ENCODE data around the gene RALGDS.
"Not testable (repeated sequence)": the region's sequence is repeated elsewhere in the genome, so short reads cannot be mapped to it uniquely, and the experiment has no call there.

The RALGDS gene

DNA sequence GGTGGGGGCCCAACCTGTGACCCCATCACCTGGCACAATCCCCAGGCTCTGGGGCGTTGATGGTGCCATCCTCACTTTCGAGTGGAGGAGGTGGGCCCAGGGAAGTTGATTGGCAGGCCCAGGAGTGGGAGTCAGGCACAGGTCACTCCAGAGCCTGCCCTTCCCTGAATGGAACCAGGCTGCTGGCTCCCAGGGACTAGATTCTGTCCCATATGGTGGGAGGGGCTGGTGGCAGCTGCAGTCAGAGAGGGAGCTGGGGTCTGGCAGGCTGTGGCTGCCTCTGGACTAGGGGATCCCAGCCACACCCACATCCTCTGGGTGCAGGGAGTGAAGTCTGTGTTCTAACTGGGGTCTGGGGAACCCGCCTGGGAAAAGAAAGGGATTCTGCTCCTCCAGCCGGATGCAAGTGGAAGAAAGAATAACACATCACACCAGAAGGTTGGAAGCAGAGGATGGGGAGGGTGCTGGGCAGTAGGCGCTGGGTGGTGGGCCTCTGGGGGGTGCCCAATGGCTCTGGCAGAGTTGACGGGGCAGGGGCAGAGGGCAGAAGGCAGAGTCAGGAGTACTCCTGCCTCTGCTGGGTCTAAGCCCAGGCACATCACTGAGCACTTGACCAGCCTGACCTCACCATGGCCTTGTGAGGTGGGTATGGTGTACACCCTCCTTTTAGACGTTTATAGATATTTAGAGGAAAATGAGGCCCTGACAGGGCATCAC is 33.5 kb downstream of the RALGDS start:
- ChIA-PET CTCF (no interaction called here), POLR2A (no interaction called here)
- DNase-seq (ENCODE audit: extremely low spot score): no peak
- no peak for TF ChIP-seq L3MBTL2 (conservative IDR thresholded peaks at IDR 0.05)
- no peak for TF ChIP-seq TARDBP (IDR thresholded peaks at IDR 0.05)
- TF ChIP-seq HDGF (IDR thresholded peaks at IDR 0.05; ENCODE audit: borderline replicate concordance): no peak
- TF ChIP-seq, protein P1, sequence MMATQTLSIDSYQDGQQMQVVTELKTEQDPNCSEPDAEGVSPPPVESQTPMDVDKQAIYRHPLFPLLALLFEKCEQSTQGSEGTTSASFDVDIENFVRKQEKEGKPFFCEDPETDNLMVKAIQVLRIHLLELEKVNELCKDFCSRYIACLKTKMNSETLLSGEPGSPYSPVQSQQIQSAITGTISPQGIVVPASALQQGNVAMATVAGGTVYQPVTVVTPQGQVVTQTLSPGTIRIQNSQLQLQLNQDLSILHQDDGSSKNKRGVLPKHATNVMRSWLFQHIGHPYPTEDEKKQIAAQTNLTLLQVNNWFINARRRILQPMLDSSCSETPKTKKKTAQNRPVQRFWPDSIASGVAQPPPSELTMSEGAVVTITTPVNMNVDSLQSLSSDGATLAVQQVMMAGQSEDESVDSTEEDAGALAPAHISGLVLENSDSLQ (IDR thresholded peaks at IDR 0.05): no peak
- TF ChIP-seq SP1 (IDR thresholded peaks at IDR 0.05): no peak
- TF ChIP-seq FOXM1 (IDR thresholded peaks at IDR 0.05; ENCODE audit: borderline replicate concordance): no peak

DNA sequence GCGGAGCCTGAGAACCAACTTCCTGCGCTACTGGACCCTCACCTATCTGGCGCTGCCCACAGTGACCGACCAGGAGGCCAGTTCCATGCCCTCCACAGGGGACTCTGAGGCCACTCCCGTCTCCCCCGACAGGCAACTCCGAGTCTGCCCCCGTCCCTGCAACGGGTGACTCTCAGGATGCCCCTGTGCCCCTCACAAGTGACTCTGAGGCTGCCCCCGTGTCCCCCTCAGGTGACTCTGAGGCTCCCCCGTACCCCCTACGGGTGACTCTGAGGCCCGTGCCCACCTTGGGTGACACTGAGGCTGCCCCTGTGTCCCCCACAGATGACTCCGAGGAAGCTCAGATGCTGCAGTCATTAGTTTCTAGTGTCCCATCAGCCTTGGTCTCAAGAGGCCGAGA is 34.1 kb downstream of the RALGDS start:
- TF ChIP-seq ARNT (IDR thresholded peaks at IDR 0.05) (no peak), BHLHE40 (IDR thresholded peaks at IDR 0.05; ENCODE audit: borderline replicate concordance) (no peak), SP1 (IDR thresholded peaks at IDR 0.05) (no peak), SUZ12 (IDR thresholded peaks at IDR 0.05) (no peak), NFRKB (IDR thresholded peaks at IDR 0.05) (no peak), ZNF384 (IDR thresholded peaks at IDR 0.05) (no peak), TARDBP (IDR thresholded peaks at IDR 0.05) (no peak), FOXK2 (IDR thresholded peaks at IDR 0.05) (no peak), FOXA1 (IDR thresholded peaks at IDR 0.05) (no peak), ELF4 (IDR thresholded peaks at IDR 0.05) (no peak), CTBP1 (IDR thresholded peaks at IDR 0.05; ENCODE audit: borderline replicate concordance) (no peak)
- TF ChIP-seq, protein P1 (IDR thresholded peaks at IDR 0.05): no peak
- DNase-seq (ENCODE audit: extremely low spot score): no peak
- POLR2A ChIA-PET: no interaction called here
- CTCF ChIA-PET: no interaction called here

DNA sequence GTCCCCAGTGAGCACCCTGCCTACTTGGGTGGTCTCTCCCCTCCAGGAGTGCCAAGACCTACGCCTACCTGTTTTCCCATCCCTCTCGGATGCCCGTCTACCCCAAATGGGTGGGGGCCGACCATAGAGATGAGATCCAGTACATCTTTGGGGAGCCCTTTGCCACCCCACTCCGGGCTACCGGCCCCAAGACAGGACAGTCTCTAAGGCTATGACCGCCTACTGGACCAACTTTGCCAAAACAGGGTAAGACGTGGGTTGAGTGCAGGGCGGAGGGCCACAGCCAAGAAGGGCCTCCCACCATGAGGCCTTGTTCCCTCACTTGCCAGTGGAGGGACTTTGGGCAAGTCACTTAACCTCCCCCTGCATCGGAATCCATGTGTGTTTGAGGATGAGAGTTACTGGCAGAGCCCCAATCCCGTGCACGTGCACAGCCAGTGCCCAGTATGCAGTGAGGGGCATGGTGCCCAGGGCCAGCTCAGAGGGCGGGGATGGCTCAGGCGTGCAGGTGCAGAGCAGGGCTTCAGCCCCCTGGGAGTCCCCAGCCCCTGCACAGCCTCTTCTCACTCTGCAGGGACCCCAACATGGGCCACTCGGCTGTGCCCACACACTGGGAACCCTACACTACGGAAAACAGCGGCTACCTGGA is 34.7 kb downstream of the RALGDS start:
- DNase-seq (ENCODE audit: extremely low spot score); POLR2A ChIA-PET; CTCF ChIA-PET: not testable (repeated sequence)

DNA sequence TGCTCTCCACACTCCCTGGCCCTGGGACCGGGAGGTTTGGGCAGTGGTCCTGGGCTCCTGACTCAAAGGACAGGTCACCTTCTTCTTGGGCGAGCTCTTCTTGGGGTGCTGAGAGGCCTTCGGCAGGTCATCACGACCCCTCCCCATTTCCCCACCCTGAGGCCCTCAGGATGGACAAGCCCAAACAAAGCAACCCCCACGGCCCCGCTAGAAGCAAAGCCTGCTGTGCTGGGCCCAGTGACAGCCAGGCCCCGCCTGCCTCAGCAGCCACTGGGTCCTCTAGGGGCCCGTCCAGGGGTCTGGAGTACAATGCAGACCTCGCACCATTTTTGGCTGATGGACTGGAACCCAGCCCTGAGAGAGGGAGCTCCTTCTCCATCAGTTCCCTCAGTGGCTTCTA is 37.4 kb downstream of the RALGDS start:
- POLR2A ChIA-PET: not testable (repeated sequence)

DNA sequence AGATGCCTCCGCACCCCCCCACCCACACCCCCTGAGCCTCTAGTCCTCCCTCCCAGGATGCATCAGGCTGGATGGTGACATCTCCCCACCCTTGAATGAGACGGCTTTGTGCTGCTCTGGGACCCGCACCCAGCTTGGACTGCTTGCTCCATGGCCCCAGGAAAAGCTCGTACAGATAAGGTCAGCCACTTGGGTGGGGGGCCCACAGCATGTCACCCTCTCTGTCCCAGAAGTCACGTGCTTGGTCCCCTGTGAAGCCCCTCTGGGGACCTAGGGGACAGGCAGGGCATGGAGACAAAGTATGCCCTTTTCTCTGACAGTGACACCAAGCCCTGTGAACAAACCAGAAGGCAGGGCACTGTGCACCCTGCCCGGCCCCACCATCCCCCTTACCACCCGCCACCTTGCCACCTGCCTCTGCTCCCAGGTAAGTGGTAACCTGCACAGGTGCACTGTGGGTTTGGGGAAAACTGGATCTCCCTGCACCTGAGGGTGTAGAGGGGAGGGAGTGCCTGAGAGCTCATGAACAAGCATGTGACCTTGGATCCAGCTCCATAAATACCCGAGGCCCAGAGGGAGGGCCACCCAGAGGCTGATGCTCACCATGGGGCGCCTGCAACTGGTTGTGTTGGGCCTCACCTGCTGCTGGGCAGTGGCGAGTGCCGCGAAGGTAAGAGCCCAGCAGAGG is 38.9 kb downstream of the RALGDS start:
- CTCF ChIA-PET; POLR2A ChIA-PET; DNase-seq (ENCODE audit: extremely low spot score): not testable (repeated sequence)

More for the DNA sequence above, 37.4 kb downstream of the RALGDS start:
- CTCF ChIA-PET; DNase-seq (ENCODE audit: extremely low spot score): not testable (repeated sequence)

DNA sequence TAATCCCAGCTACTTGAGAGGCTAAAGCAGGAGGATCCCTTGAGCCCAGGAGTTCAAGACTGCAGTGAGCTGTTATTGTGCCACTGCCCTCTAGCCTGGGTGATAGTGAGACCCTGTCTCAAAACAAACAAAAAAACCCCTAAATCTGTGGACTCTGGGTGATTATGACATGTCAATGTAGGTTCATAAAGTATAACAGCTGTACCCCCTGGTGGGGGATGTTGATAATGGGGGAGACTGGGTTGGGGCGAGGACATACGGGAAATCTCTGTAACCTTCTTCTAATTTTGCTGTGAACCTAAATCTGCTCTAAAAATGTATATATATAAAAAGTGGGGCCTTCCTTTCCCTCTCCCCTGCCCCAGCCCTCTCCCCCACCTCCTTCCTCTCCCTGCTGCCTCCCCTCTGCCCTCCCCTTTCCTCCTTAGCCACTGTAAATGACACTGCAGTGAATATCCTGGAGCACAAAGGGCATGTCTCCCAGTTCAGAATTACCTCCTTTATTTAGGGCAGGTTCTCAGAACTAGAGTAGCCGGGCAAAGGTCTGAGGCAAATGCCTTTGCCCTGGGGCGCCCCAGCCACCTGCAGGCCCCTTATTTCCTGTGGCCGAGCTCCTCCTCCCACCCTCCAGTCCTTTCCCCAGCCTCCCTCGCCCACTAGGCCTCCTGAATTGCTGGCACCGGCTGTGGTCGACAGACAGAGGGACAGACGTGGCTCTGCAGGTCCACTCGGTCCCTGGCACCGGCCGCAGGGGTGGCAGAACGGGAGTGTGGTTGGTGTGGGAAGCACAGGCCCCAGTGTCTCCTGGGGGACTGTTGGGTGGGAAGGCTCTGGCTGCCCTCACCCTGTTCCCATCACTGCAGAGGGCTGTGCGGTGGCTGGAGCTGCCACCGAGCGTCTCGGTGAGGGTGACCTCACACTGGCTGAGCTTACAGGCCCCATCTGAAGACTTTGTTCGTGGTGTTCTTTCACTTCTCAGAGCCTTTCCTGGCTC is 40.0 kb downstream of the RALGDS start:
- CTCF ChIA-PET; DNase-seq (ENCODE audit: extremely low spot score); POLR2A ChIA-PET: not testable (repeated sequence)

DNA sequence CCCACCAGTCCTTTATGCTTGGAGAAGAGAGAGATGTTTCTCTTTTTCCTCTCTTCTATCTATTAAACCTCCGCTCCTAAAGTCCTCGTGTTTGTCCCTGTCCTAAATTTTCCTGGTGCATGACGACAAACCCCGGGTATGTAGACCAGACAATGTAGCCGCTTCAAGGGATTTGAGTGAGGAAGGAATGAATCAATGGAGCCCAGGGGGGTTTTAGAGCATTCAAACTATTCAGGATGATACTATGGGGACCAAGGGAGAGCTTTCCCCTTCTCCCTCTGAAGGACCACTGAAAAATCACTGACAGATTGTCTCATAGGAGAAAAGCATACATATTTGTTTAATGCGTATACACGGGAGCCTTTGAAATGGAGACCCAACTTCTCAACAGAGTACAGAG is 40.9 kb downstream of the RALGDS start:
- ChIA-PET POLR2A (no interaction called here), CTCF (no interaction called here)
- TF ChIP-seq, protein P1 (IDR thresholded peaks at IDR 0.05): no peak
- TF ChIP-seq FOXM1 (IDR thresholded peaks at IDR 0.05; ENCODE audit: borderline replicate concordance) (no peak), CTBP1 (IDR thresholded peaks at IDR 0.05; ENCODE audit: borderline replicate concordance) (no peak), LEF1 (IDR thresholded peaks at IDR 0.05; ENCODE audit: borderline replicate concordance) (no peak), SUZ12 (IDR thresholded peaks at IDR 0.05) (no peak), ELF4 (IDR thresholded peaks at IDR 0.05) (no peak), ZNF384 (IDR thresholded peaks at IDR 0.05) (no peak), BHLHE40 (IDR thresholded peaks at IDR 0.05; ENCODE audit: borderline replicate concordance) (no peak), FOXA1 (IDR thresholded peaks at IDR 0.05) (no peak), HDGF (IDR thresholded peaks at IDR 0.05; ENCODE audit: borderline replicate concordance) (no peak), FOXK2 (IDR thresholded peaks at IDR 0.05) (no peak), L3MBTL2 (conservative IDR thresholded peaks at IDR 0.05) (no peak), NFRKB (IDR thresholded peaks at IDR 0.05) (no peak), TARDBP (IDR thresholded peaks at IDR 0.05) (no peak), SP1 (IDR thresholded peaks at IDR 0.05) (no peak), ARNT (IDR thresholded peaks at IDR 0.05) (no peak)
- no peak for DNase-seq (ENCODE audit: extremely low spot score)

Measured in HEK293T (cell line).